HG03135 (cell line): Measurements from ENCODE around the gene NFAT5.
"Not testable (repeated sequence)": the region's sequence is repeated elsewhere in the genome, so short reads cannot be mapped to it uniquely, and the experiment has no call there.

Source experiments
- ATAC-seq: cut with Tn5 transposase; IDR thresholded peaks from one replicate; pipeline ENCODE4 v1.9.1; 2021; ENCODE audit warnings: mild to moderate bottlenecking, moderate library complexity; ENCODE audit not compliant: unreplicated experiment

Gene NFAT5

GRCh38 chr16:69565671-69566239, at the start of gene NFAT5:
NFAT5 (plus strand) TSS chr16:69565966; CDS start chr16:69566302, 336 bp downstream.
- ATAC-seq = peak; percentile 52

GRCh38 chr16:69517914-69518313, 47.9 kb upstream of the NFAT5 start:
- not testable (repeated sequence) for ATAC-seq

- ATAC-seq = no peak
These were observed 45.4 kb upstream of the NFAT5 start for GRCh38 chr16:69520413-69520799.

- ATAC-seq = peak; percentile 73
These were observed 44.8 kb upstream of the NFAT5 start for GRCh38 chr16:69520800-69521602.

- no peak for ATAC-seq
These were observed 43.7 kb upstream of the NFAT5 start for GRCh38 chr16:69522041-69522578.

- ATAC-seq = no peak
These were observed 42.9 kb upstream of the NFAT5 start for GRCh38 chr16:69522732-69523404.

GRCh38 chr16:69523566-69524305, 42.0 kb upstream of the NFAT5 start:
- no peak for ATAC-seq

- ATAC-seq = no peak
These were observed 38.7 kb upstream of the NFAT5 start for GRCh38 chr16:69526831-69527655.

GRCh38 chr16:69531988-69532387, 33.8 kb upstream of the NFAT5 start:
- ATAC-seq = no peak

GRCh38 chr16:69532641-69533455, 32.9 kb upstream of the NFAT5 start:
- no peak for ATAC-seq

- ATAC-seq = no peak
These were observed 31.0 kb upstream of the NFAT5 start for GRCh38 chr16:69534720-69535119.

- ATAC-seq = no peak
These were observed 30.4 kb upstream of the NFAT5 start for GRCh38 chr16:69535123-69536050.

- ATAC-seq = no peak
These were observed 28.1 kb upstream of the NFAT5 start for GRCh38 chr16:69537706-69538080.

- no peak for ATAC-seq
These were observed 27.0 kb upstream of the NFAT5 start for GRCh38 chr16:69538808-69539207.

- ATAC-seq = no peak
These were observed 22.8 kb upstream of the NFAT5 start for GRCh38 chr16:69542974-69543373.

- no peak for ATAC-seq
These were observed 21.7 kb upstream of the NFAT5 start for GRCh38 chr16:69544088-69544487.

GRCh38 chr16:69546663-69547062, 19.1 kb upstream of the NFAT5 start:
- ATAC-seq = not testable (repeated sequence)

- no peak for ATAC-seq
These were observed 12.4 kb upstream of the NFAT5 start for GRCh38 chr16:69553332-69553731.
